GM19238 (cell line): ENCODE measurements around the gene CACNA2D4.
A peak's percentile ranks its signal among the peaks of the same experiment; 100 is the strongest.
"Not testable (repeated sequence)": the region's sequence is repeated elsewhere in the genome, so short reads cannot be mapped to it uniquely, and the experiment has no call there.

Experiments
- DNase-seq: peaks from one replicate; pipeline ENCODE4 v3.0.0; 2011; ENCODE audit warnings: low spot score; ENCODE audit not compliant: insufficient read length

Gene CACNA2D4

DNA sequence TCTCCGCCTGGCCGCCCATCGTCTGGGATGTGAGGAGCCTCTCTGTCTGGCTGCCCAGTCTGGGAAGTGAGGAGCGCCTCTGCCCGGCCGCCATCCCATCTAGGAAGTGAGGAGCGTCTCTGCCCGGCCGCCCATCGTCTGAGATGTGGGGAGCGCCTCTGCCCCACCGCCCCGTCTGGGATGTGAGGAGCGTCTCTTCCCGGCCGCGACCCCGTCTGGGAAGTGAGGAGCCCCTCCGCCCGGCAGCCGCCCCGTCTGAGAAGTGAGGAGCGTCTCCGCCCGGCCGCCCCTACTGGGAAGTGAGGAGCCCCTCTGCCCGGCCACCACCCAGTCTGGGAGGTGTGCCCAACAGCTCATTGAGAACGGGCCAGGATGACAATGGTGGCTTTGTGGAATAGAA lies 100.5 kb downstream of the CACNA2D4 start:
- DNase-seq, result not testable (repeated sequence)

DNA sequence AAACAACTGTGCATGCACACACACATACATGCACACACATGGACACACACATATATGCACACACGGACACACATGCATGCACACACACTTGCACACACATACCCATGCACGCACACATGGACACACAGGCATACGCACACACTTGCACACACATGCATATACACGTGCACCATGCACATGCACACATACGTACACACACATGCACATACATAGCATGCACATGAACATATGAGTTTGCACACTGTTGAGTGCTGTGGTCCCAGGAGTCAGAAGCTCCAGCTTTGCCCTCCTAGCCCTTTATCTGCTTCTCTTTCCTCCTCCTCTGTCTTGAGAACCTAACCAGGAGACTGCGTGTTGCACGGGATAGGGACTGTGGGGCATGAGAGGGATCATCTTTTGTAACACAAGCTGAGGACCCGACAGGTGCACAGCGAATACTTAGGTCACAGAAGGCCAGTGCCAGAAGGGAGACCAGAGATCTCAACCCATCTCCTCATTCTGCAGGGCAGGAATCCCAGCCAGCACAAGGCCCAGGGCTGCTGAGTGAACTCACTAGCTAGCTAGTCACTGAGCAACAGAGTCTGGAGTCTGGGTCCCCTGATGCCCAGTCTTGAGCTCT lies 101.6 kb downstream of the CACNA2D4 start:
- DNase-seq, result no peak

DNA sequence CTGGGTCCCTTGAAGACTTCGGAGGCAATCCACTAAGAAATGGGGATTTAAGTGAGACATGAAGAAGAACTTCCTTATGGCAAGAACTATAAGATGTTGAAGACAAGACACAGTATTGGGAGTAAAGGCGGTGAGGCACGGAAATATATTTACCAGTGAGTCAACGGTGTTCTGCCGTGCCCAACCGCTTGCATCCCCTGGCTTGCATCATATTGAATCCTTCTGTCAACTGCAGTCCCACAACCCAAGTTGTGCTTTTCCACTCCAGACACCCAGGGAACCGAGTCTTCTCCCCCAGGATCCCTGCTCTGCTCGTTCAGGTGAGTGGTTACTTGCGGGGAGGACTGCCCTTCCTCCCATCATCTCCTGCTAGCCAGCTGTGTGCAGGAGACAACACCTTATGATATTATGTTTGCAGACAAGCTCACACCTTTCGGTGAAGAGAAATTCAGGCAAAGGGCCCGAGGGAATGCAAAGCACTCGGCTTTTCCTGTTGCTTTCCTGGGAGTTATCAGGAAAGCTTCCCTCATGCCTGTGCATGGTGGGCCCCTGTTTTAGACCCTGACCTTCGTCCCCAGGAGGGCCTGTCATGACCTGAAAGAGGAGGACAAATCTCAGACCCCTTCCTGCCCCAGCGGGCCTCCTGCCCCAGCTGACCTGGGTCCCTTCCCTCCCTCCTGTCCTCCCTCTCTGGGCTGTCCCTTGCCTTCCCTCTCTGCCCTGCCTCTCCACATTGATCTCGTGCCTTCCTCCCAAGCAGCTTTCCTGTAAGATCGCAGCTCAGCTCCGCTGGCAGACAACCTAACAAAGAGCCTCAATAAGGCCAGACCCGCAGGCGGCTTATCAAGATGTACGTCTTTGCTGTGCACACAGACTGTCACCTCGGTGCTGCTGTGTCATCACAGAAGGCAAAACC lies 102.4 kb downstream of the CACNA2D4 start:
- no peak for DNase-seq

DNA sequence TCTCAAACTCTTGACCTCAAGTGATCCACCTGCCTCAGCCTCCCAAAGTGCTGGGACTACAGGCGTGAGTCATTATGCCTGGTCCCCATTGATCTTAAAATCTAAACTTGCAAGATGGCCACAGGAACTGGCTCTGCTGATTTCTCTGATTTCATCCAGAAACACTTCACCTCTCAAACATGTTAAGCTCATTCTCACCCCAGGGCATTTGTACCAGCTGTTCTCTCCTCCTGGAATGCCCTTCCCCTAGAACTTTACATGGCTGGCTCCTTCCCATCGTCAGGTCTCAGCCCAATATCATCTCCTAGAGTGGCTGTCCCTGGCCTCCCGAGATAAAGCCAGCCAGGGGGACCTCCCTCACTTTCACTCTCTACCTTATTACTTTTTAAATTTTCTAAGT lies 103.3 kb downstream of the CACNA2D4 start:
- DNase-seq, result no peak

DNA sequence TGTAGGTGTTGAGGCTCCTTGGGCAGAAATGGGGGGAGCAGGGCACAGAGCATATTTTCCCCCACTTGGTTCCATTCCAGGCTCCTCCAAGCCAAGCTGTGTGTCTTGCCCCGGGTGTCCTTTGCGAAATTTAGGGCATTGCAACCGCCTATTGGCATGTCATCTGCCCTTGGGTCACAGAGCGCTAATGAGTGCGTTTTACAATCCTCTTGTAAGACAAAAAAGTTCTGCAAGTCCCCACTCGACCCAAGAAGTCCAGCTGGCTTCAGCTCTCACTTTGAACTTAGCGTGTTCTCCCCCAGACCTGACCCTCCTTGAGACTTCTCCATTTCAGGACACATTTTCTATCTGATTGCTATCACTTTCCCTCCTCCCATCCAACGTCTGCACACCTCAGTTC lies 104.2 kb downstream of the CACNA2D4 start:
- DNase-seq, result no peak

DNA sequence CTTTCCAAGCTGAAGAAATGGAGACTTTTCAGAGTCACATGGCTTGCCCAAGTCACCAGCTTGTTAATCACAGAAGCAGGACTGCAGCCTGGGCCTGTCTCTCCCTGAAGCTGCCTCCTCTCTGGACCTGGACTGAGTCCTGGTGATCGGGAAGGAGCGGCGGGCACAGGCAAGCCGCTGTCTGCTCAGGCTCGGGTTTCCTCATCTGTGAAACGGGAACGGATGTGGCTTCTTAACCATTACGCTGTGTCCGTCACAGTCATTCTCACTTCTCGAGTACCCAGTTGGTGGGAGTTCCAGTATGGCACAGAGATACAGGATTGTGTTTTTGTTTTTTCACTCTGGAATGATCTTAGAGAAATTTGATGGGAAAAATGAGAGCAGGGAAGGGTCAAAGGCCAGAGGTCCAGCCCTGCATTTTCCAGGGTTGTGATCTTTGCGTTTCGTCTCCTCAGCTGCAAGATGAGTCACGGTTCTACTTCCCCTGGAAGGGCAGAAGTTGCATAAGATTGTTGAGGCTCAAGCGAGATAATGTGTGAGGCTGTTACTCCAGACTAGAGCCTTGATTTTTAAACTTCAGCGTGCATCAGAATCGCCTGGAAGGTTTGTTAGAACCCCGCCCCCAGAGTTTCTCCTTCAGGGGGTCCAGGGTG lies 105.7 kb downstream of the CACNA2D4 start:
- no peak for DNase-seq

DNA sequence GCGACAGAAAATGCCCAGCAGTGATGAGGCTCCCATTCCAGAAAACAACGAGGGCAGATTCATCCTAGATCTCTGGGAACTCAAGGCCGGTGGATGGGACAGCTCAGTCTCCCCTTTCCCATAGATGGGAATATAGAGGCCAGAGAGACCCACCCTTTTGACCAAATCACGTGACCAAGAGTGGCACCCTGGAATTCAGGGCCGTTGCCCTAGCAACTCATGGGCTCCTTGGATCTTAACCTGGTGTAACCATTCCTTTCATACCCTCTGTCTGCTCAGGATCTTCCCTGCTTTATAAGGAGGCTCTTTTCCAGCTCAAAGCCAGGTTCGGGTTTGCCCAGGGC lies 106.5 kb downstream of the CACNA2D4 start:
- DNase-seq, result no peak

DNA sequence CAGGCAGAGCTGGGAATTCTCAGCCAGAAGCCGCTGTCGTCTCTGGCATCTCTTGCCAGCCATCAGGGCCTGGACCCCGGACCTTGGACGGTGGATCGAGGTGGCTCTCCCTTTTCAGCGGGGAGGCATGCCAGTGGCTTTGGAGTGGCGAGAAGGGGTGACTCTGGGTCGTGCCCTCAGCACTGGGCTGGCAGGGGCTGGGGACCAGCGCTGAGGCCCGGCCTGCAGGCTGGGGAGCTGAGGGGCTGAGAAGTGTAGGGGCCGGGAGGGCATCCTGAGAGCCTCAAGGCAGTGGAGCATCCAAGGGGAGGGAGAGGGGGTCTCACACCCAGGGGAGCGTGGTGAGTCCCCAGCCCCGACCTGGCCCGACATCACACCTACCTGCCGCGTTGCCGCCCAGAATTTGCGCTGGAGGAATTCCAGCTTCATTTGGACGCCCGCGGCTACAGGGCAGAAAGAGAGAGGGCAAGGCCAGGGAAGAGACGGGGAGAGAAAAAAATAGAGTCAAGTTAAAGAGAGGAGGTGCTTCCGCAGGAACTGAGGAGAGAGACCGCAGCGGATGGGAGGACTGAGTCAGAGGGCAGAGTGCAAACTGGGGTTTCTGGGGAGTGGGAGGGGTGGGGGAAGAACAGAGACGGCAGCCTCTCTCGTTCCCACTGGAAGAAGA lies 107.0 kb downstream of the CACNA2D4 start:
- DNase-seq, result no peak

DNA sequence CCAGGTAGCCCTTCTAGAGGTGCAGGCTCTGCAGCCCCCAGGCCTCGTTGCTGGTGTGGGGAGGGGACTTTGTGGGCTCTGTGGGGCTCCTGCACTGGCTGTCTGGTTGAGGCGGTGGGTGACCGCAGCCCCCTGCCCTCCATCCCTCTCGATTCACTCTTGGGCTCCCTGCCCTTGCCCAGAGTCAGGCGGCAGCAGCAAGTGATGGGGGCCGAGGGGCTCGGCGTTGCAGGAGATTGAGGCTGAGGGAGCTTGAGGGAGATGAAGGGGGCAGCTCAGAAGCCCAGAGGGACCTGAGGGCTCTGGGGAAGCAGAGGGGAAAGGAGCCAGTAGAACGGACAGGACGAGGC lies 107.5 kb downstream of the CACNA2D4 start:
- no peak for DNase-seq

DNA sequence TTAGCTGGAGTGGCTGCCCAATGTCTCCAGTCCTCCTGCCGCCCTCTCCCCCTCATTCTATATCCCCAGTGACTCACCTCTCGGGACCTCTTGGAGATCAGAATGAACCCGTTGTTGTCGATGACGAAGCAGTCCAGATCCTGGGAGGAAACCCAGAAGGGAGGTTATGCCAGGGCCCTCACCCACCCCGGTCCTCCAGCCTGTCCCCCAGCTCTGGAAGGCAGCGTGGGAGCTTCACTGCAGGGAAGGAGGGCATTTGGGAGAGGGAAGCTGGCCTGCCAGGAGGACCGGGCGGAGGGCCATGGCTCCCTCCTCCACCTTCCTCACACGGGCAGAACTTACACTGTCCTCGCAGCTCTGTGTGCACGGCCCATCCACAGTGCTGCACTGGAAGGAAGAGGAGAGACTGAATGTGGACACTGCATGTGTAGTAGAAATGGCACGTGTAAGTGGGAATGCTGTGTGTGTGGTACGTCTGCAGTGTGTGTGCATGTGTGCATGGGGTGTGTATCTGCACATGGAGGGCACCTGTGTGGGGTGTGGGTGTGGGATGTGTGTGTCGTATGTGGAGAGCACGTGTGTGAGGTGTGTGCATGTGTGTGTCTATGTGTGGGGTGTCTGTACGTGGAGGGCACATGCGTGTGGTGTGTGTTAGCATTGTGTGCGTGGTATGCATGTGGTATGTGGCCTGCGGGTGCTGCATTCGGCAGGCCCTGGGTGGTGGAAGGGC lies 108.1 kb downstream of the CACNA2D4 start:
- DNase-seq, result no peak

DNA sequence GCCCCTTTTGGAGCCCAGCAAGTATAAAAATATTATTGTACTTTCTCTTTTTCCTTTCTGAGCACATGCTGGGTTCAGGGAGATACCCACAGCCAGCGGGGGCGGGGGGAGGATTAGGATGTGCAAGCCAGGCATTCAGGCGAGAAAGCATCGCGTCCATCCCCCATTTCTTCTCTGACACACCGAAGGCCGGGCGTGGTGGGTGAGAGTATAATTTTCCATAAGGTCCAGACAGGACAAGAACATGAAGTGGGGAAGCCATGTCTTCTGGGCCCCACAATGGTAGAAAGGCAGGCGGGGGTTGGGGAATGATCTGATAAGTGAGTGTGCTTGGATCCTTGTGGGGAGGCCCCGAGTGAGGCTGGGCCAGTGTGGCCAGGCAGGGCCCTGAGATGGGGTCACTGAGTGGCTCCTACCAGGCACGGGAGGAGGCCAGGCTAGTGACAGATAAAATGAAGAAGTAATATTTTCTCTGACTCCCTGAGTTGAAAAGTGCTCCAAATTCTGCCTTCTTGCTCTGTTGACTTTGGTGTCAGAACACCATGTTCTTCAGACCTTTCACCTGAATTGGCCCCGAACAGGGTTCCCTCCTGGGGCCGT lies 108.8 kb downstream of the CACNA2D4 start:
- DNase-seq, result no peak

DNA sequence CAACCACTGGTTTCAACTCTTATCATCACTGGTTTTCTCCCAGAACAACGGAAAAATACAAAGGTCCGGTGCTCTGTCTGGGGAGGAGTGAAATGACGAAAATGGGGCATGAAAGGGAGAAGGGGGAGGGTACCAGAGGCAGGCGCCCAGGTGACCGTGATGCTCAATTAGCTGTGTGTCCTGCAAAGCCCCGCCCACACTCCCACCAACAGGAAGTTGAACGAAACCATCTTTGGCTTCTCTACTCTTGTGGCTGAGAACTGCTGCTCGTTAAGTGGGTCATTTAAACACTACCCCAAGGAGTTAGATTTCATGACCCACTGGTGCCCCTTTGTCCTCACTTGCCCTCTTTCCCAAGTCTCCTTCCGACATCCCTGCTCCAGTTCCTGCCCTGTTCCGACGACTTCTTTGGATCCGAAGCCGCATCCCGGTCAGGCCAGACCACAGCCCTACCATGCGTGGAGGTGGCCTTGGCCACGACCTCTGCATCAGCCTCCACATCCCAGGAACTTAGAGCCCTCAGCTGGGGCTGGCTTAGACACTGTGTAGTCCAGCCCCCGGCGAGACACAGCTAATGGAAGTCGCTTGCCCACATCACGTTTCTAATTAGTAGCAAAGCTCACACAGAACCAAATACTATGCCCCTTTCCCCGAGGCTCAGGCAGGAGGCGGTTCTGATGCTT lies 109.5 kb downstream of the CACNA2D4 start:
- DNase-seq, result no peak

DNA sequence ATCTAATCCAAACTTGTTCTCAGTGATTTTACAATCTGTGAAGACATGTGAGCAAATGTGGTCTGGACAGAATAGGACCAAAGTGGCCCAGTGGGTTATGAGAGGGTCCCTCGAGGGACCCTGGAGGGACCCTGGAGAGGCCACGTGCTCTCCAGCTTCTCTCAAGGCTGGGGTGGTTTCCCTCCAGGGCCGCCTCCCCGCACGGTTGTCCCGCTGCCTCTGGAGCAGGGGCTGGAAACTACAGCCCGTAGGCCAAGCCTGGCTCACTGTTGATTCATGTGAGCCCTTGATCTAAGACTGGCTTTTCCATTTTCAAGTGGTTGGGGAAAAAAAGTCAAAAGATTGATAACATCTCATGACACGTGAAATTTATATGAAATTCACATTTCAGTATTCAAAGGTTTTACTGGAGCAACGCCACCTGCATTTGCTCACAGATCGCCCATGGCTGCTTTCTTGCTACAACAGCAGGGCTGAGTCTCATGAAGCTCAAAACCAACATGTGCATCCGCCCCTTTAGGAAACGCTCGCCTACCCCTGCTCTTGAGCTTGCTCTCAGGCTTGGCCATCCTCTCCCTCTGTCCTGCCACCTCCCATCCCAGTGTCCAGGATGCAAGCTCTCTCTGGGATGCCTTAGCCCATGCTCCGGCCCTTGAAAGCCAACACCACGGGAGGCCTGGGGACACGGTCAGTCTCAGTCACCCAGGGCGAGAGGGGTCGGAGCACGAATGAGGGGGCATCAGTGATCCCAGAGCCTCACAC lies 110.2 kb downstream of the CACNA2D4 start:
- DNase-seq, result no peak

DNA sequence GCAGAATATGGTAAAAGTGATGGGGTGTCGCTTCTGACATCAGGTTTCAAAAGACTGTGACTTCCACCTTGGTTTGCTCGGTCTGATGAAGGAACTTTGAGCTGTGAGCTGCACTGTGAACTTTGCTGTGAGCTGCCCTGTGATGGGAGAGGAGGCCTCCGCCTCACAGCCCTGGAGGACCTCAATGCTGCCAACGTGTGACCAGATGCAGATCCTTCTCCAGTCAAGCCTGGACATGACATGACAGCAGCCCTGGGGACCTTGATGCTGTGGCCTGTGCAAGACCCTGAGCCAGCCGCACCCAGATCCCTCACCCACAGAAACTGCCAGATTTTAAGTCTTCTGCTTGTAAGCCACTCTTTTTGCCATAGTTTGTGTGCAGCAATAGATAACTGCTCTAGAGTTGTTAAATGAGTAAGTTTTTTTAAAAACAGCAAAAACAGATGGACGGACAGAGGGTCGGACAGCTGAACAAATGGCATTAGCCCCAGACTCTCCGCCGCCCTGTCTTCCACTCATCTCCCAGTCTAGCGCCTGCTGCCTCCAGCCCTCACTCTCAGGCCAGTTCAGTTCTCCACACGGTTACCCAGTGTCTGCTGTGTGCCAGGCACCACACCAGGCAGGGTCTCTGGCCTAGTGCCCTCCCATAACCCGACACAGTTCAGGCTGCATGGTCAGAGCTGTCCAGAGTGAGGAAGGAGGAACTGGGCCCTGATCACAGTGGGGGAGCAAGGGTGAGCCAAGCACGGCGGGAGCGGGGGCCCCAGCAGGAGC lies 111.2 kb downstream of the CACNA2D4 start:
- DNase-seq, result no peak

DNA sequence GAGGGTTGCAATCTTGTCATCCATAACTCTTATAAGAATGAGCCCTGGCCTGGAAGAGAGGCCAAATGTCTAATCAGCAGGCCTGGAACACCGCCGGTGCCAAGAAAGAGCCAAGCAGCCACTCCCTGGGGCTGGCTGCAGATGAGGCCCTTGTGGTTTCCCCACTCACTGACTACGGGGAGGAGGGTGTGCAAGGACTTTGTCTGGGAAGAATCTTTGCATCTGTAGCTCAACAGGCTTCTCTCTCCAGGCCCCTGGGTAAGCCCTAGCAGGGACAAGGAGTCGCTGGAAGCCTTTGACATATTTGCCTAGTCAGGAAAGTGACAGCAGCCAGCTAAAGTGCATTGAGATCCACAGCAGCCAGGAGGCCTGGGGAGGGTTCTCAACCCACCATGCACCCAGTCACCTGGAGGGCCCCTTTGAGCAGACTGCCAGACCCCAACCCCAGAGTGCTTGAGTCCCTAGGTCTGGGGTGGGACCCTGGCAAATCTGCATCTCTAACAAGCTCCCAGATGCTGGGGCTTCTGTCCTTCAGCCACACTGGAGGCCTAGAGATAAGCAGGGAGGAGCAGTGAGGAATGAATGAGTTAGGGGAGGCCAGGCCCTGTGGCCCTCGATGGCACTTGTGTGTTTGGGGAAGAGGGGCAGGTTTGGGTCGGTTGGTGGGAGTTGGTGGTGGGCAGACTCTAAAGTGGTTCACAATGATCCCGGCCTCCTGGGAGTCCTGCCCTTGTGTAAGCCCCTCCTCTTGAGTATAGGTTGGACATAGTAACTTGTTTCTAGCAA lies 112.0 kb downstream of the CACNA2D4 start:
- no peak for DNase-seq

DNA sequence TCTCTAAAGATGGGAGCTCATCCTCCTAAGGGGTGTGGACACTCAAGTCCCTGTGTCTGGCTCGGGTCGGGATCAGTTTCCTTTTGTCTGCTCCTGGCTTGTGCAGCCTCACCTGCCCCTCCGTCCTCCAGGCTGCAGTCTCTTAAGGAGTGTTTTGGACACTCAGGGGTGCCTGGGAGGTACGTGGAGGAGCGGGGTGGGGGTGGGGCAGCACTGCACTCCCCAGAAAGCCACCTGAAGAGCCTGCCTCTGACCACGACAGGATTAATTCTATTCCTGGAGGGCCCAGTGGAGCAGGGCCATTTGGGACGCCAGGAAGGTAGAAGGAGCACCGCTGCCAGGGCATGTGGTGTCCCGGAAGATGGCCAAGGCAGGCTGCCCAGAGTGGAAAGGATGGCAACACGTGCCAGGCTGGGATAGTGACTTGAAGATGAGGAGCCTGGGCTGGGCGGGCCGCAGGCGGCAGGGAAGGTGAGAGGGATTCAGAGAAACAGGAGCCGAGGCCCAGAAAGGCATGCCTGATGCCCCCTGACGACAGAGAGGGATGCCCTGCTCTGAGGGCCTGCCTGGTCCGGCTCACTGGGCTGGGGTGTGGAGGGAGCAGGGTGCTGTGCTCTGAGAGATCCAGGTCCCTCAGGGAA lies 112.9 kb downstream of the CACNA2D4 start:
- no peak for DNase-seq

DNA sequence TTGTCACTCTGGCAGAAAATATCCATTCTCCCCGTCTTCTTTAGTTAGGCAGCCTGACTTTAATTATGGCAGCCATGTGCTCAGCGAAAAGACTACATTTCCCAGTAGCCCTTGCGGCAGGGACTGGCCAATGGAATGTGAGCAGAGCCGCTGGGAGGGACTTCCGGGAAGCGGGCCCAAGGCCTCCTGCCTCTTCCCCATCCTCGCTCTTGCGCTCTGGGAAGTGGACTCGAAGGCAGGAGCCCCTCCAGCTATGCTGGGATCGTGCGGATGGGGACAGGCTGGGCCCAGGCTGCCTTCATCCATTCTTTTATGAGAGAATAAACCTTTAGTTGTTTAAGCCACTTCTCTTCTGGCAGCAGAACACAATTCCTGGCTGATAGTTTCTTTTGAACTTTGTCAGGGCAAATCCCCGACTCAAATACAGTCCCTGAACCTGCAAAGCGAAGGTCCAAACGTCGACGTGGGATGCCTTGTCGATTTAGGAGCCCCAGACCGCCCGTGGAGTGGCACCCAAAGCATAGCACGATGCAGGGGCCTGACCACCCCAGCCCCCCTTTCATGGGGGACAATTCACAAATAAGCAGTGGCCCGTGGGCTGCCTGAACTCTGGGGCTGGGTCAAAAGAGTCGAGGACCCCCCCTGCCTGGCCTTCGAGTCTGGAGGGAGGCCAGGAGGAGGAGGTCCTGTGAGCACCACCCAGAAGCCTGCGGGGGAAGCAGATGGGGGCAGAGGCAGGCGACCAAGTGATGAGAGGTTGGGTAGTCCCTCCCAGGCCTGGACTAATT lies 113.7 kb downstream of the CACNA2D4 start:
- DNase-seq, result peak; percentile 95
